Heart left ventricle (tissue), 16 donors: ENCODE data around the gene CLIC2. TPM values are rescaled to one million over a fixed set of nuclear protein-coding genes. Genes with fewer than 3 reads are reported as not detected.

Experiments
- ATAC-seq, 4 donors: fragments of 200-7000 bp; cut with Tn5 transposase; one replicate each; pipeline ENCODE4 v1.9.1; 2020 to 2022; ENCODE audit warnings: moderate library complexity in 4 of 4, mild to moderate bottlenecking in 3 of 4, moderate number of reproducible peaks in 1 of 4
- DNase-seq, 5 donors: peaks; one replicate each; pipeline ENCODE4 v3.0.0-alpha.2; 2020
- H3K27ac ChIP-seq, 12 donors: fragments of 200-600 bp; sonication (generic) in 4 of 12; one replicate each; pipeline versions ENCODE4 v1.5.0 to v1.8.0; 2016 to 2022; ENCODE audit warnings: mild to moderate bottlenecking in 2 of 12
- H3K27me3 ChIP-seq, 9 donors: fragments of 200-600 bp; sonication (generic) in 2 of 9; one replicate each; pipeline versions ENCODE4 v1.5.1 to v1.8.0; 2016 to 2022; ENCODE audit warnings: mild to moderate bottlenecking in 3 of 9
- H3K36me3 ChIP-seq, 9 donors: fragments of 200-600 bp; sonication (generic) in 2 of 9; one replicate each; pipeline versions ENCODE4 v1.5.0 to v1.8.0; 2018 to 2022; ENCODE audit warnings: mild to moderate bottlenecking in 2 of 9
- H3K4me1 ChIP-seq, 12 donors: fragments of 200-600 bp; sonication (generic) in 4 of 12; one replicate each; pipeline versions ENCODE4 v1.5.0 to v1.8.0; 2016 to 2022; ENCODE audit warnings: mild to moderate bottlenecking in 3 of 12
- H3K4me3 ChIP-seq, 12 donors: fragments of 200-600 bp; sonication (generic) in 4 of 12; one replicate each; pipeline versions ENCODE4 v1.5.0 to v1.8.0; 2017 to 2022; ENCODE audit warnings: mild to moderate bottlenecking in 9 of 12, moderate library complexity in 4 of 12
- H3K9me3 ChIP-seq, 12 donors: fragments of 200-600 bp; sonication (generic) in 4 of 12; one replicate each; pipeline versions ENCODE4 v1.5.0 to v1.8.0; 2016 to 2022; ENCODE audit warnings: mild to moderate bottlenecking in 1 of 12
- CTCF ChIP-seq, 12 donors: fragments of 200-600 bp; sonication (generic) in 4 of 12; IDR thresholded peaks; one replicate each; pipeline versions ENCODE4 v1.5.0 to v1.8.0; 2018 to 2022; ENCODE audit warnings: antibody characterized with exemption in 12 of 12, mild to moderate bottlenecking in 5 of 12
- POLR2A ChIP-seq, 2 donors: fragments of 450-650 bp; IDR thresholded peaks; one replicate each; pipeline ENCODE4 v1.6.1; 2017; ENCODE audit warnings: antibody characterized with exemption in 2 of 2, mild to moderate bottlenecking in 2 of 2, moderate library complexity in 2 of 2
- WGBS, 4 donors: extraction: QIAGEN DNeasy Blood & Tissue Kit in 2 of 4; methylation state at CpG; one replicate each; pipeline versions ENCODE4 v1.1.5 to v1.1.7; 2013 to 2018; 5-methylcytosine and 5-hydroxymethylcytosine counted together
- intact Hi-C, 10 donors: fragments of 100-400 bp; cut with DNase I; formaldehyde crosslinking; loops; one replicate each; pipeline versions ENCODE4 v1.11.1 to v1.14.2; 2022
- polyA plus RNA-seq, 2 donors: library from polyadenylated mRNA; stranded (reverse); fragments of 200-250 nt; gene quantifications; one replicate each; pipeline ENCODE4 v1.2.3, GENCODE V29; 2013
- total RNA-seq, 9 donors: library from RNA; depleted of rRNA in 2 of 9; stranded (reverse); fragments of >200 nt in 2 of 9; fragmentation: NEBNext Ultra II Directional in 3 of 9; extraction: Animal tissue kit (Norgen Biotek cat#: 25700) in 3 of 9; gene quantifications; one replicate each; pipeline versions ENCODE4 v1.1.0 to v1.2.4, GENCODE V29; 2016 to 2023
- donor health status: ischemic (EF 13 %, LVEDD 7.1; RV severe dilation, severe dysfunction).
- donor health status: healthy with polysubstance abuse.
- donor health status: DM: no; HTN: yes; CAD: no.
- donor health status: DM: no; HTN: no; CAD: no.
- donor health status: ischemic (EF 25% LVEDD 6.9; RV normal size, moderate dysfunction).
- donor health status: ischemic (EF 25% LVEDD 5.7; RV mildly dilated, moderate dysfunction).
- donor health status: healthy.
- donor health status: DM: yes; HTN: yes; CAD: no.
- donor health status: ischemic (EF 35%, LVEDD 5.7; RV mildly dilated, moderate dysfunction).
- donor health status: nonischemic (EF 11% LVEDD 7.7; RV severe dilation, severe dysfunction).
- donor health status: DM: yes; HTN: yes; CAD: no.
- donor health status: PGD.
- donor health status: ischemic (EF 29% LVEDD 5.4; RV normal size, mild dysfunction).
- donor health status: nonischemic (EF 23%, LVEDD 6.1; RV moderate dilation, normal function).

CLIC2 gene
- total and polyA plus RNA-seq, 11 donors = 5.4 to 28.8 (median 9.4) TPM

DNA sequence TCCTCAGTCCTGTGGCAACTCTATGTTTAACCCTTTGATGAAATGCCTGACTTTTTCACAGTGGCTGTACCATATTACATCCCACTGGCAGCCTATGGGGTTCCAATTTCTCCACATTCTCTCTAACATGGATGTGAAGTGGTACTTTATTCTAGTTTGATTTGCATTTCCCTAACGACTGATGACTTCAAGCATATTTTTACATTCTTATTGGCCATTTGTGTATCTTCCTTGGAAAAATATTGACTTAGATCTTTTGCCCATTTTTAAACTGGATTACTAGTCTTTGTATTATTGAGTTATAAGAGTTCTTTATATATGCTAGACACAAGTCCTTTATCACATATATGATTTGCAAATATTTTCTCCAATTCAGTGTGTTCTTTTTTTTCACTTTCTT lies 68.0 kb downstream of the CLIC2 start:
- peaks cover 0 to 6% (median 0%) of the 10 kb centered on the region in 12 donors for H3K4me1 ChIP-seq
- no peak for ATAC-seq
- peaks cover 0 to 19% (median 0%) of the 10 kb centered on the region in 12 donors for H3K9me3 ChIP-seq
- H3K36me3 ChIP-seq = no peaks in the 10 kb centered on the region
- H3K27ac ChIP-seq = no peak overlapping the region
- WGBS, 4 donors = 81 to 92% (median 86%) methylated on average over 1 of the region's 1 CpG
- TF ChIP-seq CTCF (IDR thresholded peaks at IDR 0.05) (no peak), POLR2A (IDR thresholded peaks at IDR 0.05) (no peak)
- DNase-seq = no peak
- H3K4me3 ChIP-seq = no peak overlapping the region
- H3K27me3 ChIP-seq = no peaks in the 10 kb centered on the region
- intact Hi-C loops = no loop called here

GRCh38 chrX:155263854-155264628 lies 70.4 kb downstream of the CLIC2 start, which contains the start of gene RAB39B:
RAB39B (minus strand) TSS chrX:155264491; CDS start chrX:155264288, 203 bp downstream.
- peaks cover 0 to 6% (median 0%) of the 10 kb centered on the region in 12 donors for H3K9me3 ChIP-seq
- peak within 1 kb of the TSS in 11 of 12 donors; percentile 16 to 62 (median 51) for H3K4me3 ChIP-seq
- no peaks in the 10 kb centered on the region for H3K27me3 ChIP-seq
- DNase-seq (peak; percentile 28 to 67 (median 60)), ATAC-seq (peak in 3 of 4 donors; percentile 86 to 95 (median 92))
- H3K27ac ChIP-seq = peak within 1 kb of the TSS in 1 of 12 donors; percentile 54
- no peaks in the 10 kb centered on the region for H3K36me3 ChIP-seq
- peaks cover 0 to 6% (median 0%) of the 10 kb centered on the region in 12 donors for H3K4me1 ChIP-seq
- WGBS, 4 donors = 1 to 30% (median 16%) methylated on average over 45 to 58 of the region's 58 CpGs
- TF ChIP-seq POLR2A (IDR thresholded peaks at IDR 0.05) (no peak), CTCF (IDR thresholded peaks at IDR 0.05) (peak in 3 of 12 donors; percentile 16 to 32 (median 26))
- intact Hi-C loops = no loop called here

- intact Hi-C loops = no loop called here
- no peak for DNase-seq
- TF ChIP-seq CTCF (IDR thresholded peaks at IDR 0.05) = no peak
- TF ChIP-seq POLR2A (IDR thresholded peaks at IDR 0.05) = no peak
- Histone ChIP-seq H3K4me3 (peak overlapping the region in 1 of 12 donors; percentile 61), H3K4me1 (peaks cover 0 to 6% (median 0%) of the 10 kb centered on the region in 12 donors), H3K27me3 (no peaks in the 10 kb centered on the region), H3K9me3 (peaks cover 0 to 6% (median 0%) of the 10 kb centered on the region in 12 donors), H3K36me3 (no peaks in the 10 kb centered on the region), H3K27ac (no peak overlapping the region)
- 45 to 46% (median 45%) methylated on average over 5 of the region's 5 CpGs for WGBS, 4 donors
- ATAC-seq = no peak
Measured at GRCh38 chrX:155262970-155263754, 71.3 kb downstream of the CLIC2 start.

DNA sequence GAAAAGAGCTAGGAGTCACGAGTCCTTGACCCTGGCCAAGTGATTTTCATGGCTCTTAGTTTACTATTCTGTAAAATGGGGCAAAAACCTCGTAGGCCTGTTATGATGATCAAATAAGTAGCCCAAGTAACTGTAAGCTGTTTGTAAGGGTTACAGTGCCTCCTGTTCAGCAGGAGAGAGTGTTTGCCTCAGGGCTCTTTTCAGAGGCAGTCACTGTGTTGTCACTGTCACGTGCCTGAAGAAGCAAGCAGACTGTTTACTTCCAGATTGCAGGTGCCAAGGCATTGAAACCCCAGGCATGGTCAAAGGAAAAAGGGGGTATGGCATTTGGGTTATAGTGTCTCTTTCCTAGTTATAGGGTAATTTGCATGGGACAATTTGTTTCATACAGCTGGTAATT lies 74.7 kb downstream of the CLIC2 start:
- H3K27ac ChIP-seq = no peak overlapping the region
- 56 to 89% (median 72%) methylated on average over 3 of the region's 3 CpGs for WGBS, 4 donors
- no peaks in the 10 kb centered on the region for H3K36me3 ChIP-seq
- no peaks in the 10 kb centered on the region for H3K27me3 ChIP-seq
- peaks cover 0 to 6% (median 0%) of the 10 kb centered on the region in 12 donors for H3K4me1 ChIP-seq
- no peak for DNase-seq
- no peaks in the 10 kb centered on the region for H3K9me3 ChIP-seq
- no peak for ATAC-seq
- H3K4me3 ChIP-seq = no peak overlapping the region
- TF ChIP-seq CTCF (IDR thresholded peaks at IDR 0.05) (no peak), POLR2A (IDR thresholded peaks at IDR 0.05) (no peak)
- intact Hi-C loops = no loop called here
